ENCODE results near the gene KIAA1217.

DNA sequence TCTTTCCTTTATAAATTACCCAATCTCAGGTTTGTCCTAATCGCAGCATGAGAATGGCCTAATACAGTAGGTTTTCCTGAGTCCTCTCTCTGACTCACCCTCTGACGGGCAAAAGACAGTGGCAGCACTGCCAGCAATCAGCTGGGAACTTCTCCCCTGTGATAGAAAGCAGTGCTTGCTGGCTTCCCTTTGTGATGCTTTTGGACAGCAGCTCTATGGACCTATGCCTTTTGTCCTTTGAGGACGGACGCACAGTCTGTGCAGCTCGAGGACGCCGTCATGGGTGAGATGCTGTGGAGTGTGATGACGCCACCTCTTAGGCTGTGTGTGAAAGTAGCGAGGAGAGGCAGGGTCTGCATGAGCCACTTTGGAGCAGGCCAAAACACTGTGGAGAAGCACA is 68.8 kb downstream of the KIAA1217 start:
- TF ChIP-seq, protein P1, sequence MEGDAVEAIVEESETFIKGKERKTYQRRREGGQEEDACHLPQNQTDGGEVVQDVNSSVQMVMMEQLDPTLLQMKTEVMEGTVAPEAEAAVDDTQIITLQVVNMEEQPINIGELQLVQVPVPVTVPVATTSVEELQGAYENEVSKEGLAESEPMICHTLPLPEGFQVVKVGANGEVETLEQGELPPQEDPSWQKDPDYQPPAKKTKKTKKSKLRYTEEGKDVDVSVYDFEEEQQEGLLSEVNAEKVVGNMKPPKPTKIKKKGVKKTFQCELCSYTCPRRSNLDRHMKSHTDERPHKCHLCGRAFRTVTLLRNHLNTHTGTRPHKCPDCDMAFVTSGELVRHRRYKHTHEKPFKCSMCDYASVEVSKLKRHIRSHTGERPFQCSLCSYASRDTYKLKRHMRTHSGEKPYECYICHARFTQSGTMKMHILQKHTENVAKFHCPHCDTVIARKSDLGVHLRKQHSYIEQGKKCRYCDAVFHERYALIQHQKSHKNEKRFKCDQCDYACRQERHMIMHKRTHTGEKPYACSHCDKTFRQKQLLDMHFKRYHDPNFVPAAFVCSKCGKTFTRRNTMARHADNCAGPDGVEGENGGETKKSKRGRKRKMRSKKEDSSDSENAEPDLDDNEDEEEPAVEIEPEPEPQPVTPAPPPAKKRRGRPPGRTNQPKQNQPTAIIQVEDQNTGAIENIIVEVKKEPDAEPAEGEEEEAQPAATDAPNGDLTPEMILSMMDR (IDR thresholded peaks at IDR 0.05): no peak
- TF ChIP-seq POLR2A (IDR thresholded peaks at IDR 0.05): peak in 1 of 2 donors; percentile 54

All from adrenal gland (tissue), 5 donors.